Small intestine (tissue), 7 donors: ENCODE data around the gene RXRG. TPM values are rescaled to one million over a fixed set of nuclear protein-coding genes. Genes with fewer than 3 reads are reported as not detected.

Source experiments
- DNase-seq, 2 donors: peaks; one replicate each; pipeline versions ENCODE4 v3.0.0 to v3.0.0-alpha.2; 2013
- FAIRE-seq: peaks from 2 replicates; lab custom pipeline; 2012; peaks lifted over from hg19 to GRCh38; lab: Jason Lieb, UNC
- H3K27ac ChIP-seq, 3 donors: one replicate each; pipeline ENCODE4 v1.5.1; 2013; ENCODE audit warnings: low read length in 2 of 3, mild to moderate bottlenecking in 2 of 3, control low read depth in 1 of 3, inconsistent platforms in 1 of 3, low read depth in 1 of 3, moderate library complexity in 1 of 3
- H3K27me3 ChIP-seq, 3 donors: one replicate each; pipeline ENCODE4 v1.6.1; 2013; ENCODE audit warnings: low read length in 3 of 3, inconsistent platforms in 1 of 3; ENCODE audit not compliant: control insufficient read depth in 3 of 3, insufficient read depth in 3 of 3
- H3K36me3 ChIP-seq, 3 donors: one replicate each; pipeline ENCODE4 v1.6.1; 2013; ENCODE audit warnings: low read length in 3 of 3, inconsistent platforms in 1 of 3, low read depth in 1 of 3, mild to moderate bottlenecking in 1 of 3, moderate library complexity in 1 of 3; ENCODE audit not compliant: control insufficient read depth in 3 of 3, insufficient read depth in 2 of 3
- H3K4me1 ChIP-seq, 3 donors: one replicate each; pipeline ENCODE4 v1.6.1; 2013; ENCODE audit warnings: low read length in 2 of 3, inconsistent platforms in 1 of 3, low read depth in 1 of 3, mild to moderate bottlenecking in 1 of 3, moderate library complexity in 1 of 3; ENCODE audit not compliant: control insufficient read depth in 3 of 3, insufficient read depth in 2 of 3
- H3K4me3 ChIP-seq, 3 donors: one replicate each; pipeline ENCODE4 v1.5.1; 2013; ENCODE audit warnings: low read length in 3 of 3, control low read depth in 1 of 3, inconsistent platforms in 1 of 3, low read depth in 1 of 3, mild to moderate bottlenecking in 1 of 3, moderate library complexity in 1 of 3
- H3K9me3 ChIP-seq, 2 donors: one replicate each; pipeline ENCODE4 v1.6.1; 2013; ENCODE audit warnings: low read depth in 1 of 2, low read length in 1 of 2; ENCODE audit not compliant: control insufficient read depth in 2 of 2, insufficient read depth in 1 of 2
- WGBS, 3 donors: extraction: QIAGEN DNeasy Blood & Tissue Kit; methylation state at CpG; one replicate each; pipeline ENCODE4 v1.1.7; 2013; 5-methylcytosine and 5-hydroxymethylcytosine counted together
- polyA plus RNA-seq, 4 donors: library from polyadenylated mRNA; stranded (reverse) in 3 of 4; unstranded in 1 of 4; fragments of 200-250 nt in 3 of 4; fragments of 120-200 nt in 1 of 4; gene quantifications; one replicate each; pipeline versions ENCODE4 v1.2.1 to v1.2.3, GENCODE V29; 2013
- donor health status: healthy with polysubstance abuse.
- donor health status: control.
- donor health status: control.
- donor health status: Bipolar disorder and iron deficiency.
- donor health status: healthy.

Gene RXRG
- polyA plus RNA-seq, 4 donors, result 1.1 to 1.2 (median 1.1) TPM; not detected in 1

- Histone ChIP-seq H3K27ac (no peak overlapping the region), H3K9me3 (no peaks in the 10 kb centered on the region), H3K27me3 (peaks cover 0 to 20% (median 0%) of the 10 kb centered on the region in 3 donors), H3K4me3 (no peak overlapping the region), H3K36me3 (no peaks in the 10 kb centered on the region), H3K4me1 (peaks cover 0 to 13% (median 0%) of the 10 kb centered on the region in 3 donors)
- no peak for DNase-seq
- 24 to 36% (median 35%) methylated on average over 5 of the region's 5 CpGs for WGBS, 3 donors
- FAIRE-seq, result no peak
Measured at GRCh38 chr1:165371588-165372225, 73.2 kb downstream of the RXRG start.

- no peak overlapping the region for H3K27ac ChIP-seq
- peaks cover 0 to 3% (median 0%) of the 10 kb centered on the region in 3 donors for H3K4me1 ChIP-seq
- WGBS, 3 donors, result 19 to 21% (median 20%) methylated on average over 9 of the region's 9 CpGs
- FAIRE-seq (no peak), DNase-seq (peak; percentile 41 to 53)
- H3K9me3 ChIP-seq, result no peaks in the 10 kb centered on the region
- peaks cover 0 to 14% (median 0%) of the 10 kb centered on the region in 3 donors for H3K27me3 ChIP-seq
- no peaks in the 10 kb centered on the region for H3K36me3 ChIP-seq
- no peak overlapping the region for H3K4me3 ChIP-seq
Measured at GRCh38 chr1:165369255-165369848, 75.6 kb downstream of the RXRG start.

- no peaks in the 10 kb centered on the region for H3K9me3 ChIP-seq
- no peak overlapping the region for H3K4me3 ChIP-seq
- peaks cover 0 to 3% (median 0%) of the 10 kb centered on the region in 3 donors for H3K4me1 ChIP-seq
- peaks cover 0 to 14% (median 2%) of the 10 kb centered on the region in 3 donors for H3K27me3 ChIP-seq
- 39 to 45% (median 42%) methylated on average over 7 of the region's 7 CpGs for WGBS, 3 donors
- no peak overlapping the region for H3K27ac ChIP-seq
- peak; percentile 62 to 74 for DNase-seq
- FAIRE-seq, result no peak
- no peaks in the 10 kb centered on the region for H3K36me3 ChIP-seq
Measured at GRCh38 chr1:165367375-165367993, 77.4 kb downstream of the RXRG start.

- Histone ChIP-seq H3K4me1 (no peaks in the 10 kb centered on the region), H3K27me3 (peaks cover 0 to 18% (median 11%) of the 10 kb centered on the region in 3 donors)
Measured at GRCh38 chr1:165365341-165365740, 79.6 kb downstream of the RXRG start.

GRCh38 chr1:165364568-165365133 lies 80.3 kb downstream of the RXRG start:
- peaks cover 0 to 25% (median 11%) of the 10 kb centered on the region in 3 donors for H3K27me3 ChIP-seq
- no peak overlapping the region for H3K4me3 ChIP-seq
- no peaks in the 10 kb centered on the region for H3K4me1 ChIP-seq
- no peak for FAIRE-seq
- no peak for DNase-seq
- no peaks in the 10 kb centered on the region for H3K9me3 ChIP-seq
- H3K27ac ChIP-seq, result no peak overlapping the region
- WGBS, 3 donors, result 7 to 26% (median 14%) methylated on average over 6 of the region's 6 CpGs
- H3K36me3 ChIP-seq, result no peaks in the 10 kb centered on the region

More at GRCh38 chr1:165365341-165365740, 79.6 kb downstream of the RXRG start:
- 27 to 29% (median 27%) methylated on average over 2 of the region's 2 CpGs for WGBS, 3 donors
- FAIRE-seq (no peak), DNase-seq (no peak)
- Histone ChIP-seq H3K4me3 (no peak overlapping the region), H3K27ac (no peak overlapping the region), H3K9me3 (no peaks in the 10 kb centered on the region), H3K36me3 (no peaks in the 10 kb centered on the region)

GRCh38 chr1:165356876-165357275 lies 88.0 kb downstream of the RXRG start:
- DNase-seq, result no peak
- peaks cover 0 to 10% (median 7%) of the 10 kb centered on the region in 3 donors for H3K4me1 ChIP-seq
- H3K9me3 ChIP-seq, result no peaks in the 10 kb centered on the region
- no peaks in the 10 kb centered on the region for H3K36me3 ChIP-seq
- H3K27ac ChIP-seq, result no peak overlapping the region
- FAIRE-seq, result no peak
- no peak overlapping the region for H3K4me3 ChIP-seq
- WGBS, 3 donors, result 10 to 14% (median 14%) methylated on average over 24 to 25 of the region's 25 CpGs
- peaks cover 21 to 88% (median 49%) of the 10 kb centered on the region in 3 donors for H3K27me3 ChIP-seq

- H3K36me3 ChIP-seq, result no peaks in the 10 kb centered on the region
- H3K27me3 ChIP-seq, result peaks cover 21 to 93% (median 51%) of the 10 kb centered on the region in 3 donors
- peaks cover 0 to 10% (median 7%) of the 10 kb centered on the region in 3 donors for H3K4me1 ChIP-seq
- no peaks in the 10 kb centered on the region for H3K9me3 ChIP-seq
- H3K4me3 ChIP-seq, result peak within 1 kb of the TSS in 2 of 3 donors; percentile 10 to 13
- 1 to 4% (median 3%) methylated on average over 65 to 88 of the region's 88 CpGs for WGBS, 3 donors
- H3K27ac ChIP-seq, result no peak within 1 kb of the TSS
- no peak for FAIRE-seq
- DNase-seq, result peak in 1 of 2 donors; percentile 33
Measured at GRCh38 chr1:165355977-165356811, 88.7 kb downstream of the RXRG start, which contains the start of gene LMX1A. LMX1A (minus strand) TSS chr1:165356715; CDS start chr1:165355559, 1,156 bp downstream.
